Common myeloid progenitor, CD34-positive (primary cell): Measurements from ENCODE around the gene ZCCHC24.

Source experiments
- CTCF ChIA-PET: fragments of 350-600 bp; sonication (Branson Sonifier 250); formaldehyde crosslinking; loops from one replicate; lab custom pipeline; 2021; ENCODE audit warnings: antibody characterized with exemption; lab: Charles Lee
- POLR2A ChIA-PET: fragments of 350-600 bp; sonication (Branson Sonifier 250); formaldehyde crosslinking; loops from one replicate; lab custom pipeline; 2021; ENCODE audit warnings: antibody characterized with exemption; lab: Charles Lee
- DNase-seq, 3 donors: peaks; one replicate each; pipeline versions ENCODE4 v3.0.0 to v3.0.0-alpha.2; 2013
- H3K27ac ChIP-seq, 2 experiments: 1 replicate in 1 of 2; 2 replicates in 1 of 2; pipeline ENCODE4 v1.7.0; 2013; ENCODE audit warnings: inconsistent platforms in 2 of 2, low read length in 2 of 2, mild to moderate bottlenecking in 2 of 2, low read depth in 1 of 2, moderate library complexity in 1 of 2; ENCODE audit not compliant: severe bottlenecking in 2 of 2, insufficient read depth in 1 of 2, poor library complexity in 1 of 2
- H3K27me3 ChIP-seq, 5 experiments: replicated peaks in 2 of 5; 1 replicate in 3 of 5; 2 replicates in 2 of 5; pipeline versions ENCODE4 v1.6.1 to v1.7.0; 2013; ENCODE audit warnings: low read length in 4 of 5, mild to moderate bottlenecking in 2 of 5, moderate library complexity in 2 of 5, inconsistent platforms in 1 of 5; ENCODE audit not compliant: insufficient read depth in 5 of 5, control insufficient read depth in 4 of 5
- H3K36me3 ChIP-seq, 4 experiments: 1 replicate in 2 of 4; 2 replicates in 2 of 4; pipeline versions ENCODE4 v1.6.1 to v1.7.0; 2013; ENCODE audit warnings: low read length in 3 of 4, control low read depth in 1 of 4, mild to moderate bottlenecking in 1 of 4; ENCODE audit not compliant: control insufficient read depth in 4 of 4, insufficient read depth in 4 of 4
- H3K4me1 ChIP-seq, 4 experiments: 1 replicate in 3 of 4; 2 replicates in 1 of 4; pipeline versions ENCODE4 v1.6.1 to v1.7.1; 2013; ENCODE audit warnings: low read length in 3 of 4, mild to moderate bottlenecking in 3 of 4, control low read depth in 1 of 4, inconsistent platforms in 1 of 4, moderate library complexity in 1 of 4; ENCODE audit not compliant: control insufficient read depth in 4 of 4, insufficient read depth in 4 of 4; ENCODE audit errors: control extremely low read depth in 1 of 4
- H3K4me3 ChIP-seq, 7 experiments: 1 replicate in 4 of 7; 2 replicates in 3 of 7; pipeline versions ENCODE4 v1.5.1 to v1.7.0; 2013; ENCODE audit warnings: mild to moderate bottlenecking in 7 of 7, low read length in 6 of 7, moderate library complexity in 6 of 7, inconsistent platforms in 2 of 7, low read depth in 2 of 7, control low read depth in 1 of 7; ENCODE audit not compliant: insufficient read depth in 4 of 7, control insufficient read depth in 1 of 7; ENCODE audit errors: extremely low read depth in 1 of 7
- H3K9me3 ChIP-seq, 5 experiments: 1 replicate in 4 of 5; 2 replicates in 1 of 5; pipeline versions ENCODE4 v1.6.1 to v1.7.1; 2013; ENCODE audit warnings: low read length in 4 of 5, mild to moderate bottlenecking in 2 of 5, inconsistent platforms in 1 of 5, low read depth in 1 of 5, moderate library complexity in 1 of 5; ENCODE audit not compliant: control insufficient read depth in 4 of 5, insufficient read depth in 2 of 5; ENCODE audit errors: control extremely low read depth in 1 of 5
- WGBS: methylation state at CpG from one replicate; pipeline ENCODE4 v1.1.5; 2013; ENCODE audit not compliant: insufficient coverage; 5-methylcytosine and 5-hydroxymethylcytosine counted together

ZCCHC24 gene

DNA sequence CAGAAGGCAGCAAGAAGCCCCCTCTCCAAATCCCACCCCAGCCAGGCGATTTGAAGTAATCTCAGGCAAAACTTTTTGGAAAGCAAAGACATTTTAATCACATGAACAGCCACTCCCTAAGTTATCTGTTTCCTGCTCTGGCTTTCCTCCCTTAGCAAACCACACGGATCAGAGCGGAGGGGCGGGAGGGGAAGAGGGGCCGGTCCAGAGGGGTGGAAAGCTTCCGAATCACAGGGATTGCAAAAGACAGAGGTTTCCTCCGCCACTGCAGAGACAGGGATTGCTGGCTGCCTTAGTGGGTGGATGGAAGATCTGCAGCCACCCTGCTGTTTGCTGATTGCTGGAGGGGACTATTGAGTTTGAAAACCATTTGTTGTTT, 41.2 kb downstream of the ZCCHC24 start:
- peaks cover 2 to 41% (median 30%) of the 10 kb centered on the region in 4 experiments for H3K4me1 ChIP-seq
- H3K27ac ChIP-seq, result no peak overlapping the region
- 0% methylated on average over 4 of the region's 7 CpGs for WGBS
- peaks cover 0 to 6% (median 0%) of the 10 kb centered on the region in 5 experiments for H3K9me3 ChIP-seq
- CTCF ChIA-PET, result interaction anchor here (0.9 to 1.7 kb wide), 2 partner anchors 11 to 75 kb away, joined by 3 to 5 read pairs; no protein-coding TSS in a partner anchor
- POLR2A ChIA-PET, result no interaction called here
- DNase-seq, result peak; percentile 12 to 53 (median 45)
- peaks cover 0 to 48% (median 7%) of the 10 kb centered on the region in 5 experiments for H3K27me3 ChIP-seq
- H3K4me3 ChIP-seq, result no peak overlapping the region
- no peaks in the 10 kb centered on the region for H3K36me3 ChIP-seq

DNA sequence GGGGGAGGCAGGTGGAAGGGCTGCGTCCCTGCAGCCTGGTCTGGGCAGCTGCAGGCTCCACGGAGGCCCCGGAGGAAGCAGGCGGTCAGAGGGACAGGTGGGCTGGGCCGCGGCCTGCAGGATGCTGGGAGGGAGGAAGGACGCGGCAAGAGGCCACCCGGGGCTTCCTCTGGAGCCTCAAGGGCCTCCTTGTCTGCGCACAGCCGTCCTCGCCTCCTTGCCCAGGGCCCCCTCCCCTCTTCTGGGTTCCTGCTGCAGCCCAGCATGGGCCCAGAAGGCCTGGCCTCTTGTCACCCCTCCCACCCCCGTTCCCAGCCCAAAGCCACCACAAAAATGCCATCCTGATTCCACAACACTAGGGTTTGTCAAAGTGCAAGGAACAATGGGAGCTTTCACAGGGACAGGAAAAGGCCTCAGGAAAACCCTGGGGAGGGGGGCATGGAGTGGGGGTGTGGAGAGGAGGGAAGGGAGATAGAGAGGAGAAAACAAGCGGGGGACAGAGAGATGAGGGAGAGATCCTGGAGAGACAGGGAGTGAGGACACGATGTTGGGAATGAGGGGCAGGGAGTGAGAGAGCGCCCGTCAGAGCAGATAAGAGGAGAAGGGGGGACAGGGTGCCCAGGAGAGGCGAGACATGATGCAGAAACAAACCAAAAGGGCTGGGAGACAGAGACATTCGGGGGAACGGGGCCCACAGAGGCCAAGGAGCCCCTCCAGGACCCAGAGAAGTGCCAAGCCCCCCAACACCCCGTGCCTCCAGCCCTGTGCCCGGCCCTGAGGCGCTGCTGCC, 41.8 kb downstream of the ZCCHC24 start:
- CTCF ChIA-PET, result interaction anchor here (0.9 to 1.2 kb wide), 2 partner anchors 9 to 57 kb away, joined by 3 to 4 read pairs; no protein-coding TSS in a partner anchor
- 12% methylated on average over 19 of the region's 23 CpGs for WGBS
- peak in 2 of 3 donors; percentile 42 to 63 for DNase-seq

DNA sequence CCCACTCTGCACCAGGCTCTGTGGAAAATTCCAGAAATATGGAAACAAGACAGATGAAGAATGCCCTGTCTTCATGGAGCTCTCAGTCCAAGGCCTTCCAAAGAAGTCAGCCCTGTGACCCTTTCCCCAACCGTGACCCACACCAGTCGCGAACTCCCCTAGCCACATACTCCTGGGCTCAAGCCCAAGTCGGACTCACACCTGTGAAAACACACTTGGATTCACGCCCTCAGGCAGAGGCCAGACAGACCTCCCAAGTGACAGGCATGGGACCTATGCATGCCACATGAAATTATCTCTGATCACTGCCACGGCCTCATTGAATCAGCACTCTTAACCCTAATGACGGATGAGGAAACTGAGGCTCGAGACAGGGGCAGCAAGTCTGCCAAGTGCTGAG, 42.5 kb downstream of the ZCCHC24 start:
- no peak for DNase-seq
- 53% methylated on average over 8 of the region's 8 CpGs for WGBS
- peaks cover 0 to 6% (median 0%) of the 10 kb centered on the region in 5 experiments for H3K9me3 ChIP-seq
- peaks cover 0 to 45% (median 7%) of the 10 kb centered on the region in 5 experiments for H3K27me3 ChIP-seq
- ChIA-PET CTCF (interaction anchor here (0.8 to 3.1 kb wide), 5 partner anchors 9 to 88 kb away, joined by 3 to 10 read pairs (median 3); no protein-coding TSS in a partner anchor), POLR2A (no interaction called here)
- peaks cover 2 to 45% (median 31%) of the 10 kb centered on the region in 4 experiments for H3K4me1 ChIP-seq
- H3K36me3 ChIP-seq, result no peaks in the 10 kb centered on the region
- no peak overlapping the region for H3K27ac ChIP-seq
- peak overlapping the region in 1 of 7 experiments; percentile 26 for H3K4me3 ChIP-seq

More for the DNA sequence above, 41.8 kb downstream of the ZCCHC24 start:
- Histone ChIP-seq H3K27ac (no peak overlapping the region), H3K27me3 (peaks cover 0 to 48% (median 7%) of the 10 kb centered on the region in 5 experiments), H3K4me3 (peak overlapping the region in 1 of 7 experiments; percentile 26), H3K36me3 (no peaks in the 10 kb centered on the region), H3K9me3 (peaks cover 0 to 6% (median 0%) of the 10 kb centered on the region in 5 experiments), H3K4me1 (peaks cover 2 to 45% (median 31%) of the 10 kb centered on the region in 4 experiments)
- POLR2A ChIA-PET, result no interaction called here

DNA sequence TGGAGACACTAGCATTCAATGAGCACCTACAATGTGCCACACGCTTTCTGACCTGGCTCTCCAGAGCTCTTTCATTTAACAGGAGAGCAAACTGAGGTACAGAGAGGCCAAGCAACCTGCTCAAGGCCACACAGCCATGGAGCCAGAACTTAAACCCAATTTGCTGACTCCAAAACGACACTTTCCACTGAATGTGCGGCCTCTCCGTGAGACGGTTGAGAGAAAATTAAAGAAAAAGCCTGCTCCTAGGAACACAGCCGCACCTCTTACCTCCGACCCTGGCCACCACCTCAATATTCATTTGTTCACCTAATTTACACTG, 42.8 kb downstream of the ZCCHC24 start:
- ChIA-PET CTCF (interaction anchor here (0.8 to 3.1 kb wide), 5 partner anchors 9 to 88 kb away, joined by 3 to 10 read pairs (median 3); no protein-coding TSS in a partner anchor), POLR2A (no interaction called here)
- Histone ChIP-seq H3K4me1 (peaks cover 2 to 45% (median 31%) of the 10 kb centered on the region in 4 experiments), H3K27ac (no peak overlapping the region), H3K36me3 (no peaks in the 10 kb centered on the region), H3K27me3 (peaks cover 0 to 42% (median 7%) of the 10 kb centered on the region in 5 experiments), H3K9me3 (peaks cover 0 to 6% (median 0%) of the 10 kb centered on the region in 5 experiments), H3K4me3 (no peak overlapping the region)
- DNase-seq, result no peak
- 98% methylated on average over 7 of the region's 7 CpGs for WGBS

DNA sequence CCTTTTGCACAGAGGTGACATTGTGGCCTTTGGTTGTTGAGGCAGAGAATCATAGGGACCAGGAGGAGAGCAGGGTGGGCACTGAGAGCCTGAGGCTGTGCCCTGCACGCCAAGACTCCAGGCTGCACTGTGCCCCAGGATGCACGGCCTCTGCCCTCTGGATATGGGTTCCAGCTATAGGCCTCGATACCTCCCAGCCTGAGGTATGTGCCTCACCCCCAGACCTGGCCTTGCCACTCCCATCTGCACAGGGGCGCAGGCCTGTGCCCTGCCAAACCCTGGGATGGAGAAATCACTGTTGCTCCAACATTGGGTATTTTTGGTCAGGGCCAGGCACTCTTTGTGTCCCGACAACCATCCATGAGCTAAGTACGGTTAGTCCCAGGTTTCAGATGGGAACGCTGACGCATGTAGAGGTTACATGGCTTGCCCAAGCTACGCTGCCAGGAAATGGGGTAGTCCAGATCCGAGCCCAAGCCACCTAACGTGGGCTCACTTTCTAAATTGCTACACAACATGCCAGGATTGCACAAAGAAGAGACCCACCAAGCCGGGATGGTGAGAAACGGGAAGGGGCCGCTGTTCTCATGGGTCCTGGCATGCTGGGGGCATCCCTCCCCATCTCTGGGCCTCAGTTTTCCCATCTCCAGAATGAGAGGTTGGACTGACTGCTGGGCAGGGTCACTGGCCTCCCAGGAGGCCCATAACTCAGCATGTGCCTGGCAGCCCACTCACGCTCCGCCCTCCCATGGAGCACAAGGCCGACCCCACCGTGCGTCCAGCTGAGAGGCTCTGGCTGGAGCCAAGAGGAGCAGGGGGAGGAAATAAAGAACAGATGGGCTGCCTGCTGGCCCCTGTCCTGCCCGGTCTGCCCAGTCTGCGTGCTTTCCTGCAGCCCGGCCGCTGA, 44.2 kb downstream of the ZCCHC24 start:
- DNase-seq, result no peak
- Histone ChIP-seq H3K27me3 (peaks cover 0 to 30% (median 7%) of the 10 kb centered on the region in 5 experiments), H3K27ac (no peak overlapping the region), H3K4me3 (no peak overlapping the region), H3K4me1 (peaks cover 2 to 45% (median 31%) of the 10 kb centered on the region in 4 experiments), H3K9me3 (peaks cover 0 to 6% (median 0%) of the 10 kb centered on the region in 5 experiments), H3K36me3 (no peaks in the 10 kb centered on the region)
- CTCF ChIA-PET, result interaction anchor here (0.8 to 3.9 kb wide), 11 partner anchors 12 to 93 kb away, joined by 3 to 19 read pairs (median 5); no protein-coding TSS in a partner anchor
- WGBS, result 92% methylated on average over 20 of the region's 23 CpGs
- POLR2A ChIA-PET, result no interaction called here

DNA sequence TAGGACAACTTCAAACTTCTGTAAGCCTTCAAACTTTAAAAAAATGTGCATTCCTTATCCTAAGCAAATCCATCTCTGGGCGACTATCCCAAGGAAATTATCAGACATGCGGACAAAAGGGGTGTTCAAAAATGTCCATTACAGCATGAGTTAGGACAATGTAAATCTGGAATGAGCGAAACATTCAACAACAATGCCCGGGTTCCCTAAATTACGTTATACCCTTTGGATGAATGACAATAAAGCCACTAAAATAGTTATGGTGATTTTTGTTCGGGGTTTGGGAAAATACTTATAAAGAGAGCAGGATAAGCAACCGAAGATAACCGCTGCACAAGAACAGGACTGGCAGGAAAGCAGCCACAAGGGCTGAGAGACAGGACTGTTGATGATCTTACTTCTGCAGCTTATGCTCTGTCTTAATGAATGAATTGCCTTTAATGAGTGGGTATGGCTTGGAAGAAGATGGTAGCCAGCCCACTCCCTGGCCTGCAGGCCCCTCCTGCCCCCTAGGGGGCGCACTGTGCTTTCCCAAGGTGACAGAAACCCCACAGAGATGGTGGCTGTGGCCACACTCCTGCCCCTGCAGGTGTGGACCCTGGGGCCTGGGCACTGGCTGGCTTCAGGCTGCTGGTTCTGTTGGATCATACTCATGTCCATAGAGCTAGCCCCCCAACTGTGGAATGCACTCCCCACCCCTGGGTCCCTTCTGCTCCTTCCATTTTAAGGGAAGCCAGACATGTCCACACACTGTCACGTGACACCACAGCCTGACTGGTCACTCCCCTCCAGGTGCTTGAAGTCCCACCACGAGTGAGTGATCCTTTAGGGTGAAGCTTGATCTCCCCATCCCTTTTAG, 45.0 kb downstream of the ZCCHC24 start:
- H3K4me1 ChIP-seq, result peaks cover 2 to 43% (median 31%) of the 10 kb centered on the region in 4 experiments
- ChIA-PET CTCF (interaction anchor here (0.7 to 3.9 kb wide), 13 partner anchors 9 to 93 kb away, joined by 3 to 19 read pairs (median 5); no protein-coding TSS in a partner anchor), POLR2A (no interaction called here)
- no peak overlapping the region for H3K4me3 ChIP-seq
- peaks cover 0 to 22% (median 6%) of the 10 kb centered on the region in 5 experiments for H3K27me3 ChIP-seq
- H3K36me3 ChIP-seq, result no peaks in the 10 kb centered on the region
- no peak overlapping the region for H3K27ac ChIP-seq
- 90% methylated on average over 9 of the region's 11 CpGs for WGBS
- peak; percentile 34 to 55 (median 54) for DNase-seq
- peaks cover 0 to 6% (median 0%) of the 10 kb centered on the region in 5 experiments for H3K9me3 ChIP-seq
